GM19467 (cell line): ENCODE measurements around the gene CDK14.

Experiments
- ATAC-seq: cut with Tn5 transposase; IDR thresholded peaks from one replicate; pipeline ENCODE4 v1.9.1; 2021; ENCODE audit warnings: mild to moderate bottlenecking, moderate library complexity; ENCODE audit not compliant: unreplicated experiment

CDK14 gene

GRCh38 chr7:91239772-91240171 lies 643.7 kb downstream of the CDK14 start:
- ATAC-seq: no peak

- no peak for ATAC-seq
Observed at GRCh38 chr7:91240376-91240941, 644.3 kb downstream of the CDK14 start.

GRCh38 chr7:91242097-91242844 lies 646.1 kb downstream of the CDK14 start:
- no peak for ATAC-seq

GRCh38 chr7:91243591-91244301 lies 647.6 kb downstream of the CDK14 start:
- no peak for ATAC-seq

GRCh38 chr7:91247500-91247899 lies 651.4 kb downstream of the CDK14 start:
- no peak for ATAC-seq

DNA sequence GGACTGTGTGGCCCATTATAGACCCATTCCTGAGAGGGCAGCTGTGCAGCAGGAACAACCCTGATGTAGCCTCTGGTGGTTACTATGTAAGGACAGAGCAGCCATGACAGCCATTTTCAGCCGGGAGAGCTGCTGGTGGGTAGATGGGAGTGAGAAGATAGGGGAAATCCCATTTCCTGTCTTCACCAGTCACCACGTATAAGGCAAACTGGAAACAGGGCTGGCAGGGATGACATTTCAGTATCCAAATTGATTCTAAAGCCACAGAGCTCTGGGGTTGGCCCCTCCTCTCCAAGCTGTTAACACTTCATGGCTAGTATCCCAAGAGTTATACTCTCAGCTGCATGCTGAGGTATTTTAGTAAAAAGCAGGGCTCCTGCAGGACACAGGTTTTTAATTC lies 652.9 kb downstream of the CDK14 start:
- no peak for ATAC-seq

DNA sequence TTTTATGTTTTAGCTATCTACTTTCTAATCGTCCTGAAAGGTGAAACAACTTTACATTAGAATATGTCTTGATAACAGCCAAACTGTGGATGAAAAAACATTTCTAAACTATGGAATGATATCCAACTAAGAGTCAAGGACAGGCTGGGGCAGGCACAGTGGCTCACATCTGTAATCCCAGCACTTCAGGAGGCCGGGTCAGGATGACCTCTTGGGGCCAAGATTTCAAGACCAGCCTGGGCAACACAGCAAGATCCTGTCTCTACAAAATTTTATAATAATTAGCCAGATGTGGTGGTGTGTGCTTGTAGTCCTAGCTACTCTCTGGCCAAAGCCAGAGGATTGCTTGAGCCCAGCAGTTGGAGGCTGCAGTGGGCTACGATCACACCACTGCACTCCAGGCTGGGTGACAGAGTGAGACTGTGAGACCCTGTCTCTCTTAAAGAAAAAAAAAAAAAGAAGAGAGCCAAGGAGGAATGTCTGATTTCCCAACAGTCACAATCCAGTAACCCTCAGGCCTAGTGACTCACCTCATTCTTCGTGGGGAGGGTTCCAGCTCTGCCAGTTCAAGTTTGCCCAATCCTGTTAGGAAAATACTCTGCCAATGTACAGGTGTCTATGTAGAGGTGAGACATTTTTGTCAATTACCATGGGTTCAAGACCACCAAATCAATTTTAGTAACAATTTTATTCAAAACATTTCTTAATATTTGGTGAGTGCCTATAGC lies 653.5 kb downstream of the CDK14 start:
- no peak for ATAC-seq

- no peak for ATAC-seq
Observed at GRCh38 chr7:91250706-91251105, 654.6 kb downstream of the CDK14 start.

DNA sequence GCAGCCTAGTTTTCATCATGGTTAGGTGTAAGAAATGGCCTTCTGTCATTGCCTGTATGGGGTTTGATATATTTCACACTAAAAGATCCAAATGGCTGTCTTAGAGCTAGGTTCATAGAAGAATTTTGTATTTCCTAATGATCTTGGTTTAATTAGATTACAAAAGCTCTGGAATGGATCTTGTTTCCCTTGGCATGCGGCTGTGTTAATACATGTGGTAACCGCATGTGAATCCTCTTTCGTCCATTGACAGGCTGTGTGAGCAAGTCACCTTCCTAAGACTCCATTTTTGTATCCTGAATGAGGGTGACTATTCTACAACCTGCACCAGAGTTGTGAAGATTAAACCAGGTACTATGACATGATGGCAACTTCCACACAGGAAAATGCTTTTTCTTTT lies 655.8 kb downstream of the CDK14 start:
- ATAC-seq: no peak
